ENCODE data around the gene TANK.

Gene TANK

DNA sequence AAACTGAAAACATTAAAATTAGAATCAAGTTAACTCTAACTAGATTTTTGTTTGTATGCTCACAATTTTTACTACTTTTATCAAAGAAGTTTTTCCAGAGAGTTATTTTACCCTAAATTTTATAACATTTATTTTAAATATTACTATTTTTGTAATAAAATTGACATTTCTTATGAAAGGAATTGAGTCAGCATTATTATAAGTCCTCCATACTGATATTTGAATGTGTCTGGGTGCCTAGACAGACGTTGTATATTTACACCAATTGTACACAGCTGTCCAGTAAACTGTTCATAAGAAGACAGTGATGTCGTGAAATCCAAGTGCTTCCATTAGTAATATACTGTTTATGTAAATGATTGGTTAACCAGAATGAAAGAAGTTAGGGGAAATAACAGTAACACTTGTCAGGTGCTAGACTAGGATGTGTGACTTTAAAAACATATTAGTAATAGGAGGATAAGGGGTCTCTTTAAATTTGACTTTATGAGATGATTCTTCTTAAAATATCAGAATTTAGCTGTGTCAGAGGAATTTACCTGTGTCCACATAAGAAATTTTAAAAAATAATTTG, 73.7 kb downstream of the TANK start:
- no peak for DNase-seq

DNA sequence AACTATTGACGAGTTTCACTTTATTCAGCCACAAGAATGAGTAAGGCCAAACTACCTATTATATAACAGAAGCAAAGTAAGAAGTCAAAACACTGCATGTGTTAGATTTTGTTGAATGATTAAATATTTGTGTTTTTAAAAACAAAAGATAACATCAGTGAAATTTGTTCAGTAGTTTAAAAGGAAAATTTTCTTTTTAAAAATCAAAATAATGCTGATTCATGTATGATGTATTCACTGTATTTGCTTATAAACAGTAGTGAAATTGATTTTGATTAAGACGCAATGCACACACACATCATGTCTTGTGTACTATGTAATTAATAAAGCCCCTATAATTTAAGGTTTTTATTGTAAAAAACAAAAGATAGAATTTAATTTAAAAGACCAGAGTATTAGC, 74.4 kb downstream of the TANK start:
- DNase-seq: no peak

DNA sequence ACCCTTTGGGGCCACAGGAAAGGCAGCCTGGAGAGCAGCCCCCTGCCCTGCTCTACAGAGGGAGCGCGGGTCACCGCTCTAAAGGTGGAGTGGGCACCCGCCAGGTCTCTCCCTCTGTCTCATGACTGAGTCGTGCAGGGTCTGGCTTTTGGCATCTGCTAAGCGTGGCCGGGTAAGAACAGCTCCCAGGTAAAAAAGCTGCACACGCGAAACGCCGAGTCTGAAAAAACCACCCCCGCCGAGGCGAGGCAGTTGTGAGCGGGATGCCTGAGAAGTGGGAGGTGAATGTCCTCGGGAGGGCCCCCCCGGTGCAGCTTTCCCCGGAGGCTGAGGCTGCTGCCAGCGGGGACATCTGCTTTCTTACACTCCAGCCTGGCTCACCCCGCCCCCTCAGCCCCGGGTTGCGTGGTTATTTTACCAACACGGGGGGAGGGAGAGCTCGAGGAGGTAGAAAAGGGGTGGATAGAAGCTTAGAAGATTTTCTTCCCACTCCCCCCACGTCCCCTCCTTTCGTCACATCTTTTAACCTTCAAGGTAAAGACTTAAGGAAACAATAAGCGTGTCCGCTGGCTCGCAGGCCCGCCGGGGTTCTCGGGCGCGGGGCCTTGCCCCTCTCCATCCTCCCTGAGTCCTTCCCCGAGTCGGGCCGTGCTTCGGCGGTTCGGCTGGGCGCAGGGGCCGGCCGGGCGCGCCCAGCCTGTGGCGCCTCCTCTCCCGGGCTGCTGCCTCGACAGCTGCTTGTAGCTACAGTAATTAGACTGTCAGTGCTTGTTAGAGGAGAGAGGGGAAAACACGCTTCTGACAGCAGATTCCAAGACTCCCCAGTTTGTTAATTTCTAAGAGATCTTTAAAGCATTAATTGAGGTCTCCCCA, 77.4 kb downstream of the TANK start:
- DNase-seq: peak; percentile 41

DNA sequence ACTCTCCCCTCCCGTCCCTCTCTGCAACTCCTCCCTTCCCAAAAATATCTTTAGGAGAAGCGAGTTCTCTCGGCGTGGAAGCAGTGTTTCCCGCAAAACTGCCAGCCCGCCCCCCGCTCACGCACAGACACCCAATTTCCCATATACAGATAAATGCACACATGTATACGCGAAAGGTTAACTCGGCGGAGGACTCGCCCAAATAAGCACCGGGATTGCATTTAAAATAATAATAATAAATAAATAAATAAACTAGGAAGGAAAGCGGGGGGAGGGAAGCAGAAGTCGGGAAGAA, 78.0 kb downstream of the TANK start:
- no peak for DNase-seq

DNA sequence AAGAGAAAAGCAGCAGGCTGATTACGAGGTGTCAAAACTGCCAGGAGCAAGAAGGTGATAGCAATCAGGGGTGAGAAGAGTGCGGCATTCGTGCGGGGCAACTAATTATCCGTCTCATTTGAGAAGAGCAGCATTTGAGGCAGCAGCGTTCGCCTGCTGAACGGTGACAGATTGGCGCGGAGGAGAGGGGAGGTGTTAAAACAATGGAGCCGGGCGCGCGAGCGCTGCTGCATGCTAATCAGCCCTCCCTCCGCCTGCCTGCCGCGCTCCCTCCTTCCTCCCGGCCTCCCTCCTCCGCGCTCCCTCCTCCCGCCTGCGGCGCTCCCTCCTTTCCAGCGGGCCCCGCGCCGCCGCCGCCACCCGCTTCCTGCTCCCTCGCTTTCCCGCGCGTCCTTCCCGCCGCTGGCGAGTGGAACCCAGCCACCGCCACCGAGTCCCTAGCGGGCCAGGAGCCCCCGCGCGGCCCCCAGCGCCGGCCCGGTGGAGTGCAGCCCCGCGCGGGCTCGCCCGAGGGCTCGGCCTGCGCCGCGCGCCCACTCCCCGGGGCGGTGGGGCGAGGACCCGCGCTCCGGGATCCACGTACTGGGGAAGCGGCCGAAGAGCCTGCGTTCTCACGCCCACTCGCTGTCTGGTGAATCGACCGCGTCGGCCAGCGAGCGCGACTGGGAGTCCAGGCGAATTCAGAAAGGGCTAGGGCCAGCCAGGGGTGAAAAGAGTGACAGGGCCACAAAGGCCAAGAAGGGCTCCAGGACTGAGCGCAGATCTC, 78.5 kb downstream of the TANK start:
- peak; percentile 60 for DNase-seq

DNA sequence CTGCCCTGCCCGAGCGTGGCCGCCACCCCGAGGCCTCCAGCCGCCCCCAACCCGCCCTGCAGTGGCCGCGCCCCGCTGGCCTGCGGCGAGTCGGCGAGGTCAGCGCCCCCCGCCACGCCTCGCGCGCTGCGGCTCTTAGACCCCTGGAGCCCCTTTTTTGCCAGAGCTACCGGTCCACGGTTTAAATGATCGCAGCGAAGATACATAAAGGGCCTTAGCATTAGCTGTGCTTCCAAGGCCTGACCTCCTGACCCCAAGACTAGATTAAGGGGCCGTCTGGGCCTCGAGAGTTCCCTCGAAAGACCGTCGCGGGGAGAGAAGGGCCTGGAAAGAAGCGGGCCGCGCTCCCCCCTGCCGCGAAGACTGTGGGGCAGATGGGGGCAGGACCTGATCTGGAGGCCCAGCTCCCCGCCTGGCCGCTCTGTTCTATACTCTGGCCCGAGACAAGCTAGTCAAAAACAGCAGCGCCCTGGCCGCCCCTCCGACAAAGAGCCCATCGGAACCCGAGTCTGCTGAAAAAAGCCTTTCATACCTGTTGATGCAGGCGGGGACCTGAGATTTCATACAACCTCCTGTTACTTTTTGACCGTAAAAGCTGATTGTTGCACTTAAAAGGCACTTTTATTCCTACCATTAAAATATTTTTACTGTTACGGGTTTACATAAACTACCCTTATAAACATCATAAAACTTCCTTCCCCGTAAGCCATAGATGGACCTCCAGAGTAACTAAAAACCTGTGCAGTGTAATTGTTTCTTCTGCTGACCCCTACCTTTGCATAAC, 79.3 kb downstream of the TANK start:
- no peak for DNase-seq

DNA sequence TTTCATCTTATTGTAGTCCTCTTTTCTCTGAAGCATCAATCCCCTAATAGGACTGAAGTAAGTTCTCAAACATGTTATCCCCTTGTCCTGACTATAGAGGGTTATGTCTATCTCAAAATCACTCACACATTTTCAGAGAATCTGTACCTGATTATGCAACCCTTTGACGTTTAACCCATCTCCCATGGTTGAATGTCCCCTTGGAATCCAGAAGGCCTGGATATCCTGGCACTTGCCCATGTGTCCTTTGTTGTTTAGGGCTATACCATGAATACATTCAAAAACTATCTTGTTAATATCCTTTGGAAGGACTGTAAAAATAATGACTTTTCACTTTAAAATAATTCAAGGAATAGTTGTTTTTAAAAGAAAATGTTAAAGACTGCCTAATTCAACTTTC, 81.7 kb downstream of the TANK start:
- DNase-seq: no peak

DNA sequence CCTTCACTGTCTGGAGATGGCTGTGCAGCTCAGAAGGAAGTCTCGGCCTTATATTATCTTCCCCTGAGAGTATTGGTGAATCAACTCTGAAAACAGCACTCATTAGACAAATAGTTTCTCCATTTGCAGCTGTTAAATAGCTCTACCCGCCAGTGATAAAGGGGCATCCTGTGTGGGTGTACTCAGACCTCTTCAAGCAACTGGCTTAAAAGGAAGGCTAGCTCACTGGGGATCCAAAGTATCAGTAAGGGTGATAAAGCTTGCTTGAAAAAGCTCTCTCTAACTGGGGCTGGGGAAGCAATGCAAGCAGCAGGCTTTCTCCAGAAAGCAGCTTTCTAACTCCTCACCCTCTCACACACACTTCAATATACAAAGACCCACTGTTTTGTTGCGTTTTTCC, 83.1 kb downstream of the TANK start:
- DNase-seq: no peak

GRCh38 chr2:161243905-161244304, 83.7 kb downstream of the TANK start:
- DNase-seq: peak; percentile 32

- peak; percentile 84 for DNase-seq
These were observed 84.4 kb downstream of the TANK start for GRCh38 chr2:161244387-161245260.

GRCh38 chr2:161245261-161245553, 85.0 kb downstream of the TANK start:
- no peak for DNase-seq

DNA sequence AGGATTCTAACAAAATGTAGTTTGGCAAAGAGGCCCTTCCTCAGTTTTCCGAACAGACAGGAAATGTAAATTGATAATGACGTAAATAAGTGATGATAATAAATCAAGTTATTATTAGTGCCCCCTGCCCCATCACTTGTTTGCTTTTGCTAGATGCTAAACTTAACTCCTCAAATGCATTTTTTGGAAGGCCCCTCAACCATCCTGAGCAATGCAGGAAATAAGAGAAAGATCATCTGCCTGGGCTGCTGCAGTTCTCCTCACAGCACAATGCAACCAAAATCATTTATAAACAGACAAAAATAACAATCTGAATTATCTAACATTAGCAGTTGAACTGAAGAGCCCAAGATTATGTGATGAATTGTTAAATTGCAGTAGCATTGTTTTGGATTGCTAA, 85.4 kb downstream of the TANK start:
- no peak for DNase-seq

DNA sequence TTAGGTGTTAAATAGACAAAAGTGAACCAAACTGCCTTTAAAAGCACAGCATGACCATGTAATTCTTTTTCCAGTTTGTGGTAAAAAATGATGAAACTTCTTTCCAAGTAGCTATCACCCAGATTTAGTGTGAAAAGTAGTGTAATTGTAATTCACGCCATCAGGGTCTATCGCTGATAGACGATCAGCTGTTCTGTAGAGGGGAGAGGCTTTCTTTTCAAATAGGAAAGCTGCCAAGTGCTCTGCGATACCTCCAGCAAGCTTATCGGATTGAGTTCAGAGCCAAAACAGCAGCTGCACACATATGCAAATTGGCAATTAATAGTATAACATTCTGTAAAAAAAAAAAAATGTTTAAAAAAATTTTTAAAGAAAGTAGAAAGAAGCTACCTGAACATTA, 86.1 kb downstream of the TANK start:
- DNase-seq: no peak

- peak; percentile 54 for DNase-seq
These were observed 90.7 kb downstream of the TANK start for GRCh38 chr2:161250864-161251436.

GRCh38 chr2:161257123-161257952, 97.1 kb downstream of the TANK start:
- DNase-seq: no peak

DNA sequence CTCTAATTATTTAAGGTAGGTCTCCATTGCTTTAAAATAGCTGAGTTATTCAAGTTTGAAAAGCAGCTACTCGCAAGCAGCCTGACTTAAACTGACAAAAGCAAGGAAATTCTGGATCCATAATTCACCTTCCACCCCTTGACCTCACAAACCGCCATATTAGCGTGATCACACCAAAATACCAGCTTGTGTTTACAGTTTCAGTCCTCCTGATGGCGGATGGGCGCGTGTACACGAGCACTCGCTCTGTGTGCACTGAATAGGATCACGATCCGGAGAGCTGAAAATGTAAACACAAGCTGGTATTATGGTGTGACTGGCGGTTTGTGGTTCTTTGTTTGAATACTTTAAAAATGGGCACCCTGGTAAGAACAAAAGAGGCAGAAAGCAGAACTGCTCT, 105.6 kb downstream of the TANK start:
- no peak for DNase-seq

- DNase-seq: no peak
These were observed 108.9 kb downstream of the TANK start for GRCh38 chr2:161269111-161269510.

- peak; percentile 66 for DNase-seq
These were observed 113.0 kb downstream of the TANK start for GRCh38 chr2:161273038-161273760.

DNA sequence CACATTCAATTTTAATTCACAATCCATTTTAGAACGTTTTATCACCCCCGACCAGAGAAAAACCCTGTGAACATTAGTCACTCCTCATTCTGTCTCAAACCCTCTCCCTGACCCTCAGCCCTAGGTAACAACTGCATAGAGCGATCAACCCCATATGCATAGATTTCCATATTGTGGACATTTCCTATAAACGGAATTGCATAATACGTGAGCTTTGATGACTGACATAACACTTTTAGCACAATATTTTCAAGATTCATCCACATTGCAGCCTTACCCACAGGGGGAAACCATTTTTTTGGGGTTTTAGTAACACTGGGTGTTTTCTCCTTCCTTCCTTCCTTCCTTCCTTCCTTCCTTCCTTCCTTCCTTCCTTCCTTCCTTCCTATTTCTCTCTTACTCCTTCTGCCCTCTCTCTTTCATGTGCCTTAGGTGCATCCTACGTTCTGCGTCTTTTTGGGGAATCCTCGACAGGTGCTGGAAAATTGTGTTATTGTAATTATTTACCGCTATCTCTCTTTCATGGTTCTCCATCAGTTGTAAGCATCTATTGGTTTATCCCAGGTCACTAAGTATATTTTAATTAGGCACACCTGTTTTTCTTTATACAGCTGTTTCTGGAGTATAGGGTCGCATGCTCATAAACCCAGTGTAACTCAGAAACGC, 118.5 kb downstream of the TANK start:
- DNase-seq: peak; percentile 23
